ENCODE measurements around the gene ZIC5. TPM values are rescaled to one million over a fixed set of nuclear protein-coding genes. Genes with fewer than 3 reads are reported as not detected.

The ZIC5 gene
- total RNA-seq (2022; extraction: Qiagen RNA extraction; ENCODE audit: low read depth), result 2.6 to 3.9 TPM (median 3.4 TPM) in 5 replicates

DNA sequence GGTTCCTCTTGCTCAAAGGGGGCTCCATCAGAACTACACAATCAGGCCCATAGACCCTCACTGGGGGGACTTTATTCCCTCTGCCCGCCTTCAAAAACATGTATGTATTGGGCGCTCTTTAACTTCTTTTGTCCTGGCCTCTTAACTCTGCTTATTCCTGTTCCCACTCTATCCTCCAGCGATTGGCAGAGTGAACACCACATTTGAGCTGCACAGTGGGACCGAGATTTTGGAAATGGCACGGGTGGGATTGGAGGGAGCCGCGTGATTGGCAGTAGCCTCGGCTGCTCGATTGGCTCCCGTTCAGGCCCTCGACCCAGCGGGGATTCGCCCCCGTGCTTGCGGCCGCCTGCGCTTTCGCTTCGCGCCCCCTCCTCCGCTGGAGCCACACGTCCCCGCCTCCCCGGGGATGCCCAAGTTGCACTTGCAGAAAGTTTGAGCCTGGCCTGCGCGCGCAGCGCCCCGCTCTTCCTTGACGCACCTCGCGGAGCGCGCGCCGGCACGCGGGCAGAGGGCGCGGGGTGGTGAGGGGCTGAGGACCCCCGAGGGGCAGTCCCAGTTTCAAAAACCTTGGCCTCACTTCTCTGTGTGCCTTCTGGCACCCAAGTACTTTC lies at the start of gene ZIC5:
Gene ZIC5 (minus strand): TSS at position 192 of the 614 bp plus-strand sequence. CDS start 164 bp downstream, at position 28.

DNA sequence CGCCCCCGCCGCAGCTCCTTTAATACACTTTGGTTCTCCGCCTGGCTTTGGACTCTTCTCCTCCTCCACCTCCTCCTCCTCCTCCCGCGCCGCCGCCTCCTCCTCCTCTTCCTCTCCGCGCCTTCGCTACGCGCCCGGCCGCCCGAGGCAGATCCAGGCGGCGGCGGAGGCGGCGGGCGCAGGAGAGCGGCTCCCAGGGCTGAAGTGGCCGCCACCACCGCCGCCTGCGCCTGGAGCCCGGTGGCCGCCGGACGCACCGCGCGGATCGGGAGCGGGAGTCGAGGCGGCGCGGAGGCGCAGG lies 10.1 kb upstream of the ZIC5 start, which contains the start of gene ZIC2:
Gene ZIC2 (plus strand): TSS at position 50 of the 301 bp plus-strand sequence. CDS start 281 bp downstream, outside the sequence.

Other genes starting within 250 kb of the ZIC5 start
- 8.8 to 13.6 TPM (median 11.3 TPM) in 5 replicates for gene ZIC2, start 10.0 kb upstream of the ZIC5 start, total RNA-seq (2022; extraction: Qiagen RNA extraction; ENCODE audit: low read depth)
- gene PCCA, start 117.3 kb upstream of the ZIC5 start, total RNA-seq (2022; extraction: Qiagen RNA extraction; ENCODE audit: low read depth), result 8.1 to 10.5 TPM (median 9.2 TPM) in 5 replicates